Measurements from ENCODE around the gene CNGA2.

GRCh38 chrX:151697522-151697921, 37.0 kb upstream of the CNGA2 start:
- TF ChIP-seq POLR2A (IDR thresholded peaks at IDR 0.05), result no peak
- no peak for TF ChIP-seq CTCF (IDR thresholded peaks at IDR 0.05)
